ENCODE results near the gene SAMD5.
"Not testable (repeated sequence)": the region's sequence is repeated elsewhere in the genome, so short reads cannot be mapped to it uniquely, and the experiment has no call there.

SAMD5 gene

GRCh38 chr6:147530132-147531060 is 21.9 kb downstream of the SAMD5 start:
- Mint-ChIP-seq H3K27ac (no peak overlapping the region), H3K27me3 (ENCODE audit: low read depth, poor library complexity) (peaks cover 6% of the 10 kb centered on the region), H3K9me3 (peaks cover 3% of the 10 kb centered on the region), H3K36me3 (ENCODE audit: low read depth) (no peaks in the 10 kb centered on the region), H3K4me1 (peaks cover 10% of the 10 kb centered on the region), H3K4me3 (no peak overlapping the region)
- no peak for DNase-seq
- no peak for TF ChIP-seq CTCF (IDR thresholded peaks at IDR 0.05)

GRCh38 chr6:147531321-147531720 is 22.8 kb downstream of the SAMD5 start:
- Mint-ChIP-seq H3K9me3 (peaks cover 3% of the 10 kb centered on the region), H3K27ac (no peak overlapping the region), H3K4me3 (no peak overlapping the region), H3K36me3 (ENCODE audit: low read depth) (no peaks in the 10 kb centered on the region), H3K4me1 (peaks cover 10% of the 10 kb centered on the region), H3K27me3 (ENCODE audit: low read depth, poor library complexity) (peaks cover 6% of the 10 kb centered on the region)
- DNase-seq, result no peak
- TF ChIP-seq CTCF (IDR thresholded peaks at IDR 0.05), result no peak

- DNase-seq, result no peak
- peaks cover 3% of the 10 kb centered on the region for H3K9me3 Mint-ChIP-seq
- peaks cover 6% of the 10 kb centered on the region for H3K27me3 Mint-ChIP-seq (ENCODE audit: low read depth, poor library complexity)
- H3K4me3 Mint-ChIP-seq, result no peak overlapping the region
- H3K36me3 Mint-ChIP-seq (ENCODE audit: low read depth), result no peaks in the 10 kb centered on the region
- H3K27ac Mint-ChIP-seq, result peak overlapping the region; percentile 29
- TF ChIP-seq CTCF (IDR thresholded peaks at IDR 0.05), result no peak
- H3K4me1 Mint-ChIP-seq, result peaks cover 10% of the 10 kb centered on the region
Observed at GRCh38 chr6:147534116-147534860, 25.8 kb downstream of the SAMD5 start.

- TF ChIP-seq CTCF (IDR thresholded peaks at IDR 0.05), result no peak
Observed at GRCh38 chr6:147538821-147539220, 30.3 kb downstream of the SAMD5 start.

GRCh38 chr6:147540075-147540474 is 31.6 kb downstream of the SAMD5 start:
- H3K36me3 Mint-ChIP-seq (ENCODE audit: low read depth), result no peaks in the 10 kb centered on the region
- H3K4me1 Mint-ChIP-seq, result no peaks in the 10 kb centered on the region
- no peak for DNase-seq
- peaks cover 15% of the 10 kb centered on the region for H3K9me3 Mint-ChIP-seq
- H3K27ac Mint-ChIP-seq, result no peak overlapping the region
- peaks cover 3% of the 10 kb centered on the region for H3K27me3 Mint-ChIP-seq (ENCODE audit: low read depth, poor library complexity)
- H3K4me3 Mint-ChIP-seq, result no peak overlapping the region
- TF ChIP-seq CTCF (IDR thresholded peaks at IDR 0.05), result no peak

More at GRCh38 chr6:147538821-147539220, 30.3 kb downstream of the SAMD5 start:
- Mint-ChIP-seq H3K36me3 (ENCODE audit: low read depth) (no peaks in the 10 kb centered on the region), H3K9me3 (peaks cover 17% of the 10 kb centered on the region), H3K27me3 (ENCODE audit: low read depth, poor library complexity) (peaks cover 3% of the 10 kb centered on the region), H3K4me1 (peaks cover 10% of the 10 kb centered on the region), H3K4me3 (no peak overlapping the region), H3K27ac (no peak overlapping the region)
- no peak for DNase-seq

- not testable (repeated sequence) for H3K4me3 Mint-ChIP-seq; H3K4me1 Mint-ChIP-seq; H3K36me3 Mint-ChIP-seq (ENCODE audit: low read depth); DNase-seq; H3K27me3 Mint-ChIP-seq (ENCODE audit: low read depth, poor library complexity)
- Mint-ChIP-seq H3K27ac (peak overlapping the region; percentile 55), H3K9me3 (peaks cover 14% of the 10 kb centered on the region)
Observed at GRCh38 chr6:147542436-147542835, 33.9 kb downstream of the SAMD5 start.
